Fibroblast of the aortic adventitia (primary cell): ENCODE measurements around the gene ADAMTS2. TPM values are rescaled to one million over a fixed set of nuclear protein-coding genes. Genes with fewer than 3 reads are reported as not detected.

Source experiments
- DNase-seq: peaks from one replicate; pipeline ENCODE4 v3.0.0-alpha.2; 2010; ENCODE audit warnings: low read depth
- H3K4me3 ChIP-seq: 2 replicates; pipeline ENCODE4 v1.5.1; 2011; ENCODE audit warnings: low read depth, mild to moderate bottlenecking, control low read depth, low read length, moderate library complexity
- CTCF ChIP-seq: IDR thresholded peaks from 2 replicates; pipeline ENCODE4 v1.5.1; 2011; ENCODE audit warnings: mild to moderate bottlenecking, low read length, control low read depth, inconsistent platforms; ENCODE audit not compliant: insufficient read depth
- total RNA-seq: library from RNA; depleted of rRNA; stranded (reverse); fragments of >200 nt; gene quantifications from 2 replicates; pipeline ENCODE4 v1.2.3, GENCODE V29; 2012; ENCODE audit warnings: low replicate concordance

ADAMTS2 gene
- total RNA-seq, 1 donor: 25.8 TPM

DNA sequence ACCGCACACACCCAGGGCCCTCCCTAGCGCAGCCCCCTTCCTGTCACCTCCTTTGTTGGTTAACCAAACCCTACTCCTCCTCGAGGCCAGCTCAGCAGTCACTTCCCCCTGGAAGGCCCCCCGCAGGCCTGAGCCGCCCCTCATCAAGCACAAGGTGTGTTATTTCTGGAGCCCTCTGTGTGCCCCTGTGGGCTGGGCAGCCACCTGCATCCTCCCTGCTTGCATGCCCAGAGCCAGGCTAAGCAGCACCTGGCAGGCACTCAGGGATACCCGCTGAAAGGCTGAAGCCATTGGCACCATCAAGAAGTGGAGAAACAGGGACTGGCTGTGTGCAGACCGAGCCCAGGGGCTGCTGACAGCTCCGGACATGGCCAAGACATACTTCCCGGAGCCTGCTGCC is 163.3 kb downstream of the ADAMTS2 start:
- no peak for TF ChIP-seq CTCF
- DNase-seq: no peak
- H3K4me3 ChIP-seq: no peak overlapping the region

- no peak for DNase-seq
- no peak overlapping the region for H3K4me3 ChIP-seq
- TF ChIP-seq CTCF: no peak
Measured at GRCh38 chr5:179180921-179181645, 164.2 kb downstream of the ADAMTS2 start.

- DNase-seq: no peak
- no peak overlapping the region for H3K4me3 ChIP-seq
- no peak for TF ChIP-seq CTCF
Measured at GRCh38 chr5:179180061-179180610, 165.1 kb downstream of the ADAMTS2 start.

DNA sequence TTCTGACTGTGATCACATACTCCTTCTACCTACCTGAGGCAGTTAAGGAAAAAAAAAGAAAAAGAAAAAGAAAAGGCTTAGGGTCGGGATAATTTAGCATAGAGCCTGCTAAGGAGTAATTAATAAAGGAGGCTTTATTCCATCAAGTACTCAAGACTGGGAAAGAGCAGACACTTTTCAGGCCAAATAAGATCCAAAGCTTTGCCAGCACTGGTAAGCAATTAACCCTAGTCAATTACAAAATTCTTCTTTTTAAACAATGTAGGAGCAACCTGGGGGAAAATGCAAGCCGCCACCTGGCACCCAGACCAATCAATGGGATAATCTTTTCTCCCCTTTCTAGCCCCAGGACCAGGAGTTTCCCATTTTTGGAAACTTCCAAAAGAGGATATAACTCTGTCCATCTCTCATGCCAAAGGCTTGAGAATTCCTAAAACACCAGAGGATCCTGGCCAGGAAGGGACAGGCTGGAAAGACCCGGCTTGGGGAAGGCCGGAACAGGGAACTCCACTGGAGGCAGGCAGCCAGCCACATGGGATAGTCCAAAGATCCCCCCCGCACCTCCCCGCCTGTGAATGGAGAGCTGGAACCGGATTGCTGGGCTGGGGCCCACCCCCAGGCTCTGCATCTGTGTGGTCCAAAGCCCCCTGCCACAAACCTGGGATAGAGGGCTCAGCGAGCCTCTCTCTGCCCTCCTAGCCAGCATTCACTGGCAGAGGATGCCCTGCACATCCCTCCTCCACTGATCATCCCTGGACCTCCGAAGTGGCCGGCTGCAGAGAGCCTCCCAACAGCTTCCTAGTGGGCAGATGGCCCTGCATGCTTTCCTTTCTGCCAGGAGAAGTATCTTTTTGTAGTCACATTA is 167.3 kb downstream of the ADAMTS2 start:
- TF ChIP-seq CTCF: no peak
- no peak overlapping the region for H3K4me3 ChIP-seq
- no peak for DNase-seq

DNA sequence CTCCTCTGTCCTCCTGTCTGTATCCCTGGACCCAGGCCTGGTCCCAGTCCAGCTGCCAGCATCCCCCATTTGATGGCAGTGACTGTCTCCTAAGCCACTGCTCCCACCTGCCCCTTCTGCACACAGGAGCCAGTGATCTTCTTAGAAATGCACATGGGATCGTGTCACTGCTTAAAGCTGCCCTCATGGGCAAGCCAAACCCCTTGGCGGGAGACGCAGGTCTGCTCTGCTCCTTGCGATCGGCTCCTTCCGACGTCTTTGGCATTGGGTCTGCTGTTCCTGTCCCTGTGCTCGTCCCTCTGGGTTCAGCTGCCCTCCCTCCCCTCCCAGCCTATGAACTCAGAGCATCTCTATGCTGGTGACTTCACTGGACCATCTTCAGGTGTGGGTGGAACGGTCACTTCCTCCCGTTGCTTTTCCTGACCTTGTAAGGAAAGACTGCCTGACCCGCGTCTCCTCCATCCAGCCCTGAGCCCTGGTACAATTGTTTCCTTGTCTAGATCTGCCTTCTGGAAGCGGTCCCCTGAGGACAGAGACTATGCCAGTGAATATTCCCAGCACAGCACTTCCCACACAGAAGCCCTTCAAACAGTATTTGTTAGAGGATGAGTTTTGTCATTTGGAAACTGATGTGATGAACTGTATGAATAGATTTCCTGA is 168.6 kb downstream of the ADAMTS2 start:
- H3K4me3 ChIP-seq: no peak overlapping the region
- no peak for DNase-seq
- TF ChIP-seq CTCF: no peak

- no peak for DNase-seq
- H3K4me3 ChIP-seq: no peak overlapping the region
- no peak for TF ChIP-seq CTCF
Measured at GRCh38 chr5:179176166-179176565, 169.1 kb downstream of the ADAMTS2 start.
